A549 (cell line): ENCODE data around the gene NTHL1.

Source experiments
- CTCF ChIP-seq: fragments of >200 bp; sonication (Bioruptor Twin); formaldehyde crosslinking; IDR thresholded peaks from 3 replicates; pipeline ENCODE4 v1.5.1; 2016
- EP300 ChIP-seq, 2 experiments: fragments of >200 bp; sonication (Bioruptor Twin); formaldehyde crosslinking; IDR thresholded peaks; 2 replicates in 1 of 2; 3 replicates in 1 of 2; pipeline ENCODE4 v1.6.1; 2016 to 2017
- JUN ChIP-seq, 2 experiments: fragments of >200 bp; sonication (Bioruptor Twin); formaldehyde crosslinking; IDR thresholded peaks; 2 replicates in 1 of 2; 3 replicates in 1 of 2; pipeline ENCODE4 v1.6.1; 2016 to 2017
- MYC ChIP-seq: IDR thresholded peaks from 2 replicates; pipeline ENCODE4 v1.6.1; 2012; ENCODE audit warnings: mild to moderate bottlenecking, inconsistent platforms, low read length, improper control_type of control experiment, borderline replicate concordance
- REST ChIP-seq: fragments of 200-600 bp; sonication (generic); IDR thresholded peaks from 2 replicates; pipeline ENCODE4 v1.6.1; 2016; ENCODE audit warnings: antibody characterized with exemption, mild to moderate bottlenecking, moderate library complexity
- USF2 ChIP-seq: fragments of 450-650 bp; IDR thresholded peaks from 2 replicates; pipeline ENCODE4 v1.6.1; 2014; ENCODE audit warnings: antibody characterized with exemption
- ZFP36 ChIP-seq: fragments of 450-650 bp; IDR thresholded peaks from 2 replicates; pipeline ENCODE4 v1.6.1; 2014; ENCODE audit warnings: borderline replicate concordance; ENCODE audit not compliant: partially characterized antibody
- ZNF302 ChIP-seq: fragments of 250-450 bp; sonication (Bioruptor Pico); IDR thresholded peaks from 2 replicates; pipeline ENCODE4 v1.9.0; 2021; ENCODE audit warnings: inconsistent platforms, mild to moderate bottlenecking, moderate library complexity

- TF ChIP-seq CTCF: 0 out of 3 replicates have a peak, but pooled peaks have one; percentile 15
- TF ChIP-seq EP300 (IDR thresholded peaks at IDR 0.05): no peak
- no peak for TF ChIP-seq JUN (IDR thresholded peaks at IDR 0.05)
- no peak for TF ChIP-seq ZFP36
- no peak for TF ChIP-seq REST
- TF ChIP-seq ZNF302 (CRISPR knock-in tag): no peak
- TF ChIP-seq MYC: no peak
- no peak for TF ChIP-seq USF2
Observed at GRCh38 chr16:2090777-2091546, 43.3 kb upstream of the NTHL1 start.
